Transverse colon (tissue), 4 donors: ENCODE results near the gene PRPF38A.

Source experiments
- EP300 ChIP-seq: sonication (generic); formaldehyde crosslinking; IDR thresholded peaks from one replicate; pipeline ENCODE4 v1.6.1; 2017; ENCODE audit warnings: antibody characterized with exemption, low read depth
- POLR2A ChIP-seq: fragments of 450-650 bp; IDR thresholded peaks from one replicate; pipeline ENCODE4 v1.6.1; 2016; ENCODE audit warnings: antibody characterized with exemption, mild to moderate bottlenecking, moderate library complexity
- POLR2AphosphoS5 ChIP-seq, 3 donors: sonication (generic); formaldehyde crosslinking; IDR thresholded peaks; one replicate each; pipeline ENCODE4 v1.6.1; 2016; ENCODE audit warnings: antibody characterized with exemption in 3 of 3
- TF ChIP-seq, protein P1 (sequence below), 5 experiments: fragments of 200-600 bp in 3 of 5; fragments of 450-650 bp in 2 of 5; sonication (generic) in 3 of 5; IDR thresholded peaks; 1 replicate in 2 of 5; 2 replicates in 3 of 5; pipeline ENCODE4 v1.5.1; 2016 to 2017; ENCODE audit warnings: antibody characterized with exemption in 5 of 5, inconsistent platforms in 3 of 5, mild to moderate bottlenecking in 2 of 5, moderate library complexity in 1 of 5

DNA sequence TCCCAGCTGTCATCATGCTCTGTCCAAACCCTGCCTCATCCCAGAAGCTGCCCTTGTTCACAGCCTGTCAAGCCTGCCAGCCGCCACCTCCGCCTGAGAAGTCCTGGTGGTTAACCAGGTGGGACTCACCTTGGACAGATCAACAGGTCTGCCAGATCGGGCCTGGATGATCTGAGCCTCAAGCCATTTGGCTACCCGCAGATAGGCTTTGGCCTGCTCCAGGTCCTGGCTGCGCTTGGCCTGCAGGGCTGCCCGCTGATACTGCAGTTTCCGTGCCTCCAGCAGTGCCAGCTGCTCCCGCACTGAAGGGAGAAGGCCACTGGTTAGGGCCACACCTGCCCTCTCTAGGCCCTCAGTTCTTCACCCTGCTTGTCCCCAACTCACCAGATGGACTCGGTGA, 47.0 kb upstream of the PRPF38A start:
- no peak for TF ChIP-seq POLR2AphosphoS5 (IDR thresholded peaks at IDR 0.05)
- TF ChIP-seq, protein P1, sequence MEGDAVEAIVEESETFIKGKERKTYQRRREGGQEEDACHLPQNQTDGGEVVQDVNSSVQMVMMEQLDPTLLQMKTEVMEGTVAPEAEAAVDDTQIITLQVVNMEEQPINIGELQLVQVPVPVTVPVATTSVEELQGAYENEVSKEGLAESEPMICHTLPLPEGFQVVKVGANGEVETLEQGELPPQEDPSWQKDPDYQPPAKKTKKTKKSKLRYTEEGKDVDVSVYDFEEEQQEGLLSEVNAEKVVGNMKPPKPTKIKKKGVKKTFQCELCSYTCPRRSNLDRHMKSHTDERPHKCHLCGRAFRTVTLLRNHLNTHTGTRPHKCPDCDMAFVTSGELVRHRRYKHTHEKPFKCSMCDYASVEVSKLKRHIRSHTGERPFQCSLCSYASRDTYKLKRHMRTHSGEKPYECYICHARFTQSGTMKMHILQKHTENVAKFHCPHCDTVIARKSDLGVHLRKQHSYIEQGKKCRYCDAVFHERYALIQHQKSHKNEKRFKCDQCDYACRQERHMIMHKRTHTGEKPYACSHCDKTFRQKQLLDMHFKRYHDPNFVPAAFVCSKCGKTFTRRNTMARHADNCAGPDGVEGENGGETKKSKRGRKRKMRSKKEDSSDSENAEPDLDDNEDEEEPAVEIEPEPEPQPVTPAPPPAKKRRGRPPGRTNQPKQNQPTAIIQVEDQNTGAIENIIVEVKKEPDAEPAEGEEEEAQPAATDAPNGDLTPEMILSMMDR (IDR thresholded peaks at IDR 0.05): no peak
- TF ChIP-seq POLR2A: no peak
- TF ChIP-seq EP300: no peak
